Ishikawa (cell line): ENCODE data around the gene NCKAP5L.
A peak's percentile ranks its signal among the peaks of the same experiment; 100 is the strongest.

ENCODE experiments used
- CEBPB ChIP-seq: IDR thresholded peaks from 2 replicates; pipeline ENCODE4 v1.6.1; 2012
- CREB1 ChIP-seq: IDR thresholded peaks from 2 replicates; pipeline ENCODE4 v1.6.1; 2012; ENCODE audit warnings: low read depth
- EGR1 ChIP-seq: IDR thresholded peaks from 2 replicates; pipeline ENCODE4 v1.6.1; 2012
- EP300 ChIP-seq: IDR thresholded peaks from 2 replicates; pipeline ENCODE4 v1.6.1; 2012; ENCODE audit warnings: borderline replicate concordance
- FOXM1 ChIP-seq: IDR thresholded peaks from 2 replicates; pipeline ENCODE4 v1.6.1; 2012; ENCODE audit warnings: low read depth, borderline replicate concordance
- MAX ChIP-seq: IDR thresholded peaks from 2 replicates; pipeline ENCODE4 v1.6.1; 2012
- NFIC ChIP-seq: IDR thresholded peaks from 2 replicates; pipeline ENCODE4 v1.6.1; 2012
- RAD21 ChIP-seq: IDR thresholded peaks from 2 replicates; pipeline ENCODE4 v1.6.1; 2012; ENCODE audit warnings: low read depth
- REST ChIP-seq: IDR thresholded peaks from 2 replicates; pipeline ENCODE4 v1.6.1; 2012; ENCODE audit warnings: low read depth, mild to moderate bottlenecking
- TAF1 ChIP-seq: IDR thresholded peaks from 2 replicates; pipeline ENCODE4 v1.6.1; 2012; ENCODE audit warnings: low read depth, mild to moderate bottlenecking
- TCF12 ChIP-seq: IDR thresholded peaks from 2 replicates; pipeline ENCODE4 v1.6.1; 2012; ENCODE audit warnings: low read depth
- TEAD4 ChIP-seq: IDR thresholded peaks from 2 replicates; pipeline ENCODE4 v1.6.1; 2012
- USF1 ChIP-seq: IDR thresholded peaks from 2 replicates; pipeline ENCODE4 v1.6.1; 2012
- YY1 ChIP-seq: IDR thresholded peaks from 2 replicates; pipeline ENCODE4 v1.6.1; 2012; ENCODE audit warnings: low read depth
- ZBTB7A ChIP-seq: IDR thresholded peaks from 2 replicates; pipeline ENCODE4 v1.6.1; 2012; ENCODE audit warnings: low read depth

The NCKAP5L gene

GRCh38 chr12:49750027-49750995 is 77.9 kb downstream of the NCKAP5L start:
- TF ChIP-seq TAF1 (no peak), REST (no peak), MAX (no peak), EGR1 (no peak), USF1 (no peak), YY1 (no peak), TCF12 (no peak), TEAD4 (no peak), RAD21 (no peak), EP300 (no peak), CEBPB (no peak)

GRCh38 chr12:49748800-49749199 is 79.4 kb downstream of the NCKAP5L start:
- TF ChIP-seq MAX (no peak), YY1 (no peak), REST (no peak), NFIC (no peak), CREB1 (no peak)

- TF ChIP-seq EGR1: no peak
These were observed 79.9 kb downstream of the NCKAP5L start for GRCh38 chr12:49748306-49748705.

GRCh38 chr12:49744363-49744885 is 83.8 kb downstream of the NCKAP5L start:
- TF ChIP-seq MAX (no peak), TAF1 (no peak), ZBTB7A (no peak), TCF12 (no peak), RAD21 (no peak), EP300 (no peak), CEBPB (no peak), CREB1 (no peak), EGR1 (no peak)

GRCh38 chr12:49741882-49742620 is 86.2 kb downstream of the NCKAP5L start:
- TF ChIP-seq YY1 (no peak), CREB1 (0 out of 2 replicates have a peak, but pooled peaks have one; percentile 58), USF1 (peak; percentile 67; the same call in 1 of the 2 replicates), NFIC (peak; percentile 69), ZBTB7A (0 out of 2 replicates have a peak, but pooled peaks have one; percentile 40), FOXM1 (no peak; the same call in 1 of the 2 replicates), TCF12 (no peak), RAD21 (no peak), EP300 (no peak), TAF1 (no peak), TEAD4 (peak; percentile 30; the same call in 1 of the 2 replicates), MAX (peak; percentile 94), CEBPB (no peak), EGR1 (no peak), REST (no peak)
